ENCODE measurements around the gene LRTM1. TPM values are rescaled to one million over a fixed set of nuclear protein-coding genes. Genes with fewer than 3 reads are reported as not detected.
A peak's percentile ranks its signal among the peaks of the same experiment; 100 is the strongest.

The LRTM1 gene
- total and polyA plus RNA-seq, 3 donors from 2014 or later = 0.22 TPM; not detected in 2

- 70 to 87% methylated on average over 3 of the region's 3 CpGs for WGBS, 2 donors
- H3K4me3 ChIP-seq = no peak overlapping the region
- peak overlapping the region; percentile 39 to 78 for H3K27ac ChIP-seq
- no peaks in the 10 kb centered on the region for H3K27me3 ChIP-seq
- H3K4me1 ChIP-seq = peaks cover 38% of the 10 kb centered on the region
- TF ChIP-seq CTCF (IDR thresholded peaks at IDR 0.05) (no peak), POLR2A (IDR thresholded peaks at IDR 0.05) (no peak)
- no peaks in the 10 kb centered on the region for H3K9me3 ChIP-seq
- intact Hi-C loops (cut with DNase I; ENCODE audit: low total_unique reads) = no loop called here
- DNase-seq = no peak
- no peaks in the 10 kb centered on the region for H3K36me3 ChIP-seq (ENCODE audit: low read depth, missing control alignments)
Measured at GRCh38 chr3:54889731-54890130, 38.1 kb downstream of the LRTM1 start.

GRCh38 chr3:54888873-54889272 lies 39.0 kb downstream of the LRTM1 start:
- 31 to 41% methylated on average over 1 of the region's 1 CpG for WGBS, 2 donors

GRCh38 chr3:54888162-54888561 lies 39.7 kb downstream of the LRTM1 start:
- peaks cover 38% of the 10 kb centered on the region for H3K4me1 ChIP-seq
- intact Hi-C loops (cut with DNase I; ENCODE audit: low total_unique reads) = no loop called here

More at GRCh38 chr3:54888873-54889272, 39.0 kb downstream of the LRTM1 start:
- H3K36me3 ChIP-seq (ENCODE audit: low read depth, missing control alignments) = no peaks in the 10 kb centered on the region
- intact Hi-C loops (cut with DNase I; ENCODE audit: low total_unique reads) = no loop called here
- TF ChIP-seq POLR2A (IDR thresholded peaks at IDR 0.05) (no peak), CTCF (IDR thresholded peaks at IDR 0.05) (no peak)
- H3K27me3 ChIP-seq = no peaks in the 10 kb centered on the region
- peak overlapping the region; percentile 8 to 78 for H3K27ac ChIP-seq
- H3K4me3 ChIP-seq = no peak overlapping the region
- no peaks in the 10 kb centered on the region for H3K9me3 ChIP-seq
- DNase-seq = peak; percentile 81
- H3K4me1 ChIP-seq = peaks cover 38% of the 10 kb centered on the region

GRCh38 chr3:54882129-54882833 lies 45.6 kb downstream of the LRTM1 start:
- no peaks in the 10 kb centered on the region for H3K27me3 ChIP-seq
- 41 to 51% methylated on average over 3 of the region's 3 CpGs for WGBS, 2 donors
- no peaks in the 10 kb centered on the region for H3K36me3 ChIP-seq (ENCODE audit: low read depth, missing control alignments)
- no peak overlapping the region for H3K4me3 ChIP-seq
- H3K4me1 ChIP-seq = no peaks in the 10 kb centered on the region
- H3K27ac ChIP-seq = no peak overlapping the region
- intact Hi-C loops (cut with DNase I; ENCODE audit: low total_unique reads) = no loop called here
- TF ChIP-seq POLR2A (IDR thresholded peaks at IDR 0.05) (no peak), CTCF (IDR thresholded peaks at IDR 0.05) (no peak)
- no peaks in the 10 kb centered on the region for H3K9me3 ChIP-seq
- DNase-seq = no peak

More at GRCh38 chr3:54888162-54888561, 39.7 kb downstream of the LRTM1 start:
- Histone ChIP-seq H3K4me3 (no peak overlapping the region), H3K27ac (peak overlapping the region; percentile 8 to 78), H3K36me3 (ENCODE audit: low read depth, missing control alignments) (no peaks in the 10 kb centered on the region), H3K9me3 (no peaks in the 10 kb centered on the region), H3K27me3 (no peaks in the 10 kb centered on the region)
- DNase-seq = peak; percentile 35
- TF ChIP-seq POLR2A (IDR thresholded peaks at IDR 0.05) = no peak
- 75 to 84% methylated on average over 9 of the region's 9 CpGs for WGBS, 2 donors

- Histone ChIP-seq H3K27ac (no peak overlapping the region), H3K9me3 (no peaks in the 10 kb centered on the region)
- intact Hi-C loops (cut with DNase I; ENCODE audit: low total_unique reads) = no loop called here
Measured at GRCh38 chr3:54878145-54878544, 49.7 kb downstream of the LRTM1 start.

More at GRCh38 chr3:54878145-54878544, 49.7 kb downstream of the LRTM1 start:
- H3K4me3 ChIP-seq = no peak overlapping the region
- no peaks in the 10 kb centered on the region for H3K36me3 ChIP-seq (ENCODE audit: low read depth, missing control alignments)
- whole genome bisulfite sequencing, 2 donors = 61 to 80% methylated on average over 7 of the region's 7 CpGs
- no peak for DNase-seq
- no peaks in the 10 kb centered on the region for H3K27me3 ChIP-seq
- TF ChIP-seq POLR2A (IDR thresholded peaks at IDR 0.05) (no peak), CTCF (IDR thresholded peaks at IDR 0.05) (no peak)
- no peaks in the 10 kb centered on the region for H3K4me1 ChIP-seq

Data from testis (tissue), 3 donors.